Ishikawa (cell line): ENCODE measurements around the gene RGS4.

Experiments used
- CREB1 ChIP-seq: IDR thresholded peaks from 2 replicates; pipeline ENCODE4 v1.6.1; 2012; ENCODE audit warnings: low read depth
- EGR1 ChIP-seq: IDR thresholded peaks from 2 replicates; pipeline ENCODE4 v1.6.1; 2012
- EP300 ChIP-seq: IDR thresholded peaks from 2 replicates; pipeline ENCODE4 v1.6.1; 2012; ENCODE audit warnings: borderline replicate concordance
- NFIC ChIP-seq: IDR thresholded peaks from 2 replicates; pipeline ENCODE4 v1.6.1; 2012
- REST ChIP-seq: IDR thresholded peaks from 2 replicates; pipeline ENCODE4 v1.6.1; 2012; ENCODE audit warnings: low read depth, mild to moderate bottlenecking
- TCF12 ChIP-seq: IDR thresholded peaks from 2 replicates; pipeline ENCODE4 v1.6.1; 2012; ENCODE audit warnings: low read depth
- TEAD4 ChIP-seq: IDR thresholded peaks from 2 replicates; pipeline ENCODE4 v1.6.1; 2012
- USF1 ChIP-seq: IDR thresholded peaks from 2 replicates; pipeline ENCODE4 v1.6.1; 2012
- YY1 ChIP-seq: IDR thresholded peaks from 2 replicates; pipeline ENCODE4 v1.6.1; 2012; ENCODE audit warnings: low read depth
- TF ChIP-seq, protein P1 (sequence below): IDR thresholded peaks from 2 replicates; pipeline ENCODE4 v1.6.1; 2012

GRCh38 chr1:163093579-163093978 lies 24.4 kb downstream of the RGS4 start:
- no peak for TF ChIP-seq EGR1
- no peak for TF ChIP-seq TEAD4
- TF ChIP-seq YY1: no peak
- TF ChIP-seq TCF12: no peak
- TF ChIP-seq NFIC: no peak
- no peak for TF ChIP-seq REST
- TF ChIP-seq EP300: no peak
- TF ChIP-seq, protein P1, sequence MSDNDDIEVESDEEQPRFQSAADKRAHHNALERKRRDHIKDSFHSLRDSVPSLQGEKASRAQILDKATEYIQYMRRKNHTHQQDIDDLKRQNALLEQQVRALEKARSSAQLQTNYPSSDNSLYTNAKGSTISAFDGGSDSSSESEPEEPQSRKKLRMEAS: no peak
- TF ChIP-seq USF1: no peak
- TF ChIP-seq CREB1: no peak
